GM10266 (cell line): Measurements from ENCODE around the gene NELL1.

Experiments
- DNase-seq: peaks from one replicate; pipeline ENCODE4 v3.0.0; 2012; ENCODE audit errors: extremely low spot score
- TF ChIP-seq, protein P1 (sequence below): IDR thresholded peaks from 2 replicates; pipeline ENCODE4 v1.5.1; 2012; ENCODE audit warnings: mild to moderate bottlenecking, low read depth; ENCODE audit not compliant: control insufficient read depth, insufficient read depth; ENCODE audit errors: missing control alignments

Gene NELL1

DNA sequence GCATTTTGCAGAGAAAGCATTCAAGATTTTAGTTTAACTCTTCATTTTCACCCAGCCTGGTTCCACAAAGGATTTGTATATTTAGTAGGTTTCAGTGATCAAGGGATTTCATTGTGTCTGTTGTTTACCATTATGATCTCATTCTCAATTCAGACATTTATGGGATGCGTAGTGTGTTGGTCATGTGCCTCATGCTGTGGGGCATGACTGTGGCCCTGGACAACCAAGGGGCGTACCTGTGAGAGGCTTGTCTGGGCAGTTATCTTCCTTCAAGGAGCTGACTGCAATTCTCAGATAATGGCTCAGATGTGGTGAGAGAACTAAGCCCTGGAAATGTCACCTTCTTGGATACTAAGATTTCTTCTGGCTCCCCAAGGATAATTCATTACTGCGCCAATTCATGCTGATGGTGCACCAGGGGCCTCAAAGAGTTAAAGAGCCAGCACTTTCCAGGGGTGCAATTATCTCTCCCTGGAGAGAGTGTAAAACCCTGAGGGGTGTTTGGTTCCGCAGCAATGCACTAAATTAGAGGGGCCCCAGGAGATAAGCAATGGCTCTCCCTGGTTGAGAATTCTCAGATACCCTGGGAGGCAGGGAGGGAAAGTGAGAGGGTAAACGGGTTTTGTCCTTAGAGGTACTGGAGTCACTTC lies 37.7 kb upstream of the NELL1 start:
- TF ChIP-seq, protein P1, sequence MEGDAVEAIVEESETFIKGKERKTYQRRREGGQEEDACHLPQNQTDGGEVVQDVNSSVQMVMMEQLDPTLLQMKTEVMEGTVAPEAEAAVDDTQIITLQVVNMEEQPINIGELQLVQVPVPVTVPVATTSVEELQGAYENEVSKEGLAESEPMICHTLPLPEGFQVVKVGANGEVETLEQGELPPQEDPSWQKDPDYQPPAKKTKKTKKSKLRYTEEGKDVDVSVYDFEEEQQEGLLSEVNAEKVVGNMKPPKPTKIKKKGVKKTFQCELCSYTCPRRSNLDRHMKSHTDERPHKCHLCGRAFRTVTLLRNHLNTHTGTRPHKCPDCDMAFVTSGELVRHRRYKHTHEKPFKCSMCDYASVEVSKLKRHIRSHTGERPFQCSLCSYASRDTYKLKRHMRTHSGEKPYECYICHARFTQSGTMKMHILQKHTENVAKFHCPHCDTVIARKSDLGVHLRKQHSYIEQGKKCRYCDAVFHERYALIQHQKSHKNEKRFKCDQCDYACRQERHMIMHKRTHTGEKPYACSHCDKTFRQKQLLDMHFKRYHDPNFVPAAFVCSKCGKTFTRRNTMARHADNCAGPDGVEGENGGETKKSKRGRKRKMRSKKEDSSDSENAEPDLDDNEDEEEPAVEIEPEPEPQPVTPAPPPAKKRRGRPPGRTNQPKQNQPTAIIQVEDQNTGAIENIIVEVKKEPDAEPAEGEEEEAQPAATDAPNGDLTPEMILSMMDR, result no peak
- DNase-seq, result no peak

DNA sequence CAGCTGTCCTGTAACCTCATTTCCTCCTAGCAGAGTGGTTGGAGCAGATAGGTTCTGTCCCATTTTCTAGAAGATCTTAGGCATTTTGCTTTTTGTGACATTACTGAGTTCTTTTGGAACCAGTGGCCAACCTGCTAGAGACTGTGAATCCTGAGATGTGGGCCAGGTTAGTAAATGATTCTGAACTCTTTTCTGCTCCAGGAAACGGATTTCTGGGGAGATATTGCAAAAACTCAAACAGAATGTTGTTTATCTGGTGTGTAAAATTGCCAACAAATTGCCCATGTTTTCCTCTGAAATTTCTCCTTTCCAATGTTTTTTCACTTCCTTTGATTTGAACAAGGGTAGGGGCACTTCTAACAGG lies 37.2 kb upstream of the NELL1 start:
- TF ChIP-seq, protein P1, result no peak

DNA sequence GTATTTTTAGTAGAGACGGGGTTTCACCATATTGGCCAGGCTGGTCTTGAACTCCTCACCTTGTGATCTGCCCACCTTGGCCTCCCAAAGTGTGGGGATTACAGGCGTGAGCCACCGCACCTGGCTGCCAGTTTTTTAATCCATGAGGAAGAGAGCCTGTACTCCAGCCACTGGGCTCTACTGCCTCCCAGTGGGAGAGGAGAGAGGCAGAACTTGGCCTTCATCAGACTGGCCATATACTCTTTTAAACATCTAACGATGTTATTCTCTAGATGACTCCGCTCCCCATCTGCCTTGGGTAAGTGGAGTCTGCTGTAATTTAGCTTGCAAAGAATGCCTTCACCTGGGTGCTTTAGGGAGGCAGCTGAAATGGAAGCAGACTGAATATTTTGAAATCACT lies 35.3 kb upstream of the NELL1 start:
- TF ChIP-seq, protein P1, result peak; percentile 3
- DNase-seq, result no peak

More for the DNA sequence above, 37.2 kb upstream of the NELL1 start:
- no peak for DNase-seq

DNA sequence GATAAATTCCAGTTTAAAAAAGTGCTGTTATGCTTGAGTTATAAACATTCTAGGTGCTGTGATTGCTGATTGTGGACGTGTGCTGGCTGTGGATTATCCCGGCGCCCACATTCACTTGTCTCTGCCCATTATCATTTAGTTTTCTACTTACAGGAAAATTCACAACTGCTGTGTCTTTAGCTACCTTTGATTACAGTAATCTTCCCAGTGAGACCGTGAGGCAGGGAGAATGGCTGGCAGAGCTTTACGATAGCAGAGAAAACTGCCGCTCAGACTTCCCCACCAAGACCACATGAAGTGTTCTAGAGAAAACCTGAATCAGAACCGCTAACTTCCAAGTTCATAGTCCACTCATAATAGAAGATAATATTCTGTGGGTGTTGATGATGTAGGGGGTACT lies 34.6 kb upstream of the NELL1 start:
- TF ChIP-seq, protein P1, result no peak
- DNase-seq, result no peak

DNA sequence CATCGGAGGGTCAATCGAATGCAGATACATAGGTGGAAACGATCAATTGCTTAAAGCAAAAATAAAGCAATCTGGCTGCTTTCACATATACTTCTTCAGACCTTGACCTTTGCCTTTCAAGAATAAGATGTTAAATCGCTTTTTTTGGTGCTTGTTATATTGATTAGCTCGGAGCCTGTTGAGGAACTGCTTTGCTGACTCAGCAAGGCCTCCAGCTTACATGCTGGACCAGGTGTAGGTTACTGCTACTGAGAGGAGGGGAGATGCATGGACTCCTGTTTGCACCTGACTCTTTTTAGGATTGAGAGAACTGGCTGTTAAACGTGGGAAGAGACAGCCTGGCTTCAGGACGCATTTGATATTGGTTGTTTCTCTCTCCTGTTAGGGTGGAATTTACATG lies 31.3 kb upstream of the NELL1 start:
- TF ChIP-seq, protein P1, result no peak
- no peak for DNase-seq

DNA sequence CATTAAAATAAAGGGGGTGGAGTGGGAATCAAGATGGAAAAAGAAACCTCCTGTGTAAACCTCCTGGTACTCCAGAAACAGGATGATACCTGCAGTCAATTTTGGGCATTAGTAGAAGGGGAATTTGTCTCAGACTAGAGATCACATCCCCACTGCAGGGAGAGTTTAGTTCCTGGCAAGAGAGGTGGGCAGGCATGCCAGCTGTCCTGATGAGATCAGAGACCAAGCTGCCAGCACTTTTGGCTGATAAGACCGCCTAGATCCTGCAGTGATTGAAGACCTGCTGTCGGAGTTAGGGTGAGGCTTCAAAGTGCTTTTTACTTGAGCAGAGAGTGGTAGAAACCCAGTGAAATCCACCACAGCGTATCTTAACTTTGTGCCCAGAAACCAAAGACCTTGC lies 29.7 kb upstream of the NELL1 start:
- TF ChIP-seq, protein P1, result no peak
- no peak for DNase-seq

DNA sequence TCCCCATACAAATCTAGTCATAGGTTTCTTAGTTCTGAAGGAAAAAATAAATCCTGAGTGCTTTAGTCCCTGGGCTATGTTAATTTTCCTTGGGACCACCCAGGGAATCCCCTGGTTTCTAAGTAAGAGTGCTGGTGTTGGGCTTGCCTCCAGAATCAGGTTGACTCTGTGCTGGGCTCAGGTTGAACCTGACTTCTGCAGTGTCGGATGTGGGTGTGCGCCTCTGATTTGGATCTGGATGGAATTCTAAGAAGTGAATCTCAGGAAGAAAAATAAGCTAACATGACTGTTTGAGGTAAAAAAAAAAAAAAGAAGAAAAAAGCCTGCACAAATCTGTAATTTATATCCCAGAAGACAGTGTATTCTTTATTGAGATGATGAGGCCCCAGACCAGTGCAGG lies 29.0 kb upstream of the NELL1 start:
- DNase-seq, result no peak
- TF ChIP-seq, protein P1, result no peak
